DMS 273 (cell line): ENCODE data around the gene PSME3.

Experiments
- DNase-seq: peaks from one replicate; lab custom pipeline; 2025; ENCODE audit not compliant: unreplicated experiment; lab: John Stamatoyannopoulos, UW

The PSME3 gene

DNA sequence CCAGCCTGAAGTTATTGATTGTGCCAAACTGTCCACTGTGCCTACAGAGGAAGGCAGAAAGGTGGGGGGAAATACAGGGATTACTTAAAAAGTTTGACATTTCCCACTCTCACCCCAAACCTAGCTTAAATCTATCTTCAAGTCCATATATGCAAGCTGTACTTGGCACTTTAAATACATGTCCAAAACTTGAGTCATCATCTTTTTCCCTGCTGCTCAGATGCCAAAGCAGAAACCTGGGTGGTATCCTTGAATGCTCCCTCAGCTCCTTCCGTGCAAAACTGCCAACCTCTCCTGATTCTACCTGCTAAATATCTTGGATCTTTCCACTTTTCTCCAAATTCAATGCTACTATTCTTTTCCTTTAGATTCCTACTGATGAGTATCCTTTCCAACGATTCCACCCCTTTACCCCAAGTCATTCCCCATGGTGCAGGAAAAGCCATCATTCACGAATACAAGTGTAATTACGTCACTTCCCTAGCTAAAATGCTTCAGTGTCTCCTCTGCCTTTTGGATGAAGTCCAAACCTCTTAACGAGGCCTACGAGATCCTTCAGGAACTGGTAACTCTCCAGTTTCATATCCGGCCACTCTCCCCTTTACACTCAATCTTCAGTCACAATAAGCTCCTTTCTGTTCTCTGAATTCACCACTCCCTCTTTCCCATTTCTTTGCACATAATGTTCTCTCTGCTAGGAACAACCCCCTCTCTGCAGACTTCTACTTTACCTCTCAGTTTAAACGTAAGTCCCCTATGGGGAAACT, 18.4 kb upstream of the PSME3 start:
- no peak for DNase-seq

- no peak for DNase-seq
Observed at GRCh38 chr17:42817866-42818265, 15.3 kb upstream of the PSME3 start.

GRCh38 chr17:42818379-42818778, 14.8 kb upstream of the PSME3 start:
- no peak for DNase-seq

GRCh38 chr17:42819939-42820535, 13.2 kb upstream of the PSME3 start:
- DNase-seq: peak; percentile 85

DNA sequence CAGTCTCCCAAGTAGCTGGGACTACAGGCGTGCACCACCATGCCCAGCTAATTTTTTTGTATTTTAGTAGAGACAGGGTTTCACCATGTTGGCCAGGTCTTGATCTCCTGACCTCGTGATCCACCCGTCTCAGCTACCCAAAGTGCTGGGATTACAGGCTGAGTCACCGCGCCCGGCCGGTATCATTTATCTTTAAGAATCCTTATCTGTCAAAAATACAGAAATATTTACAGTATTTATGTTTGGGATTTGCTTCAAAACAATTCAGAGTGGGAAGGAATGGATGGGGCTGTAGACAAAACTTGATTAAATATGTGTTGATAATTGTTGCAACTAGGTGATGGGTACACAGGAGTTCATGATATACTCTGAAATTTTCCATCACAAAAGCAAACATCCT, 12.0 kb upstream of the PSME3 start:
- DNase-seq: no peak

GRCh38 chr17:42827472-42827871, 5.7 kb upstream of the PSME3 start:
- DNase-seq: no peak

- no peak for DNase-seq
Observed at GRCh38 chr17:42830971-42831370, 2.2 kb upstream of the PSME3 start.

- DNase-seq: no peak
Observed at GRCh38 chr17:42832213-42832933, 824 bp upstream of the PSME3 start.

DNA sequence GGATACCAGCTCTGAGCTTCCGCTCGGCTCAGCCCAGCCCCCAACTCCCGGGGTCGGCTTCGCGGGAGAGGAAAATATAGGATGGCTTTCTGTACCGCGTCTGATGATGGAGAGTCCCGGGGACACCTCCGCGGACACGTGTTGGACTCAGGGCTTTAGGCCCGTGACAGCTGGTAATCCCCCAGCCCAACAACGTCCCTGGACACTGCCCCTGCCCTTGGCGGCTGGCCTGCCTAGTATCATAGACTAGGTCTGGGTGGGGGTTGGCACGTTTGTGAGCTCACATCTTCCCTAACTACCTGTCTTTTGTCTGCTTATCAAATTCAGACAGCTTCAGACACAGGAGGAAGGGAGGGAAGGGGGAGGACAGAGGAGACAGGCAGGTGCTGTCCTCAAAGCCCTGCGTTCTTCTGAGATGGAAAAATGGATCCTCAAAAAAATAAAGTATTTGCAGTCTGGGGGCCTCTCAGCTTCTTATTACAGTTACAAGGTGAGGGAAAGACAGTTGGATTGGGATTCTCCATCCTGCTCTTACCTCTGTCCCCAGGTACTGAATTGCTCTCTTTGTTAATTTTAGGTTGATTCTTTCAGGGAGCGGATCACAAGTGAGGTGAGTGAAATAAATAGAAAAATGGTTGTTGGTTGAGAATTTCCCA, 698 bp downstream of the PSME3 start:
- peak; percentile 67 for DNase-seq

DNA sequence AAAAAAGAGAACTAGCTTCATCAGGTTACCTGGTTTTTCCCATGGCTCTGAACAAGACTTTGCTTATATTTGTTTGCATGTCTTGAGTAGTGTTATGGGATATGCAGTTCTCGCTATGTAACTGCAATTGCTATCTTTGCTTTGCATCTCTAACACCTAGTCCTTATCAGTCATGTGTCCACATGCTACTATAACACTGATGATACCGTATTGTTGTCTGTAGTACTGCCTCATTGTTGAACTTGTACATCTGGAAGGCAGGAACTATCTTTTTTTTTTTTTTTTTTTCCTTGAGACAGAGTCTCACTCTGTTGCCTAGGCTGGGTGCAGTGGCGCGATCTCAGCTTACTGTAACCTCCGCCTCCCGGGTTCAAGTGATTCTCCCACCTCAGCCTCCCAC, 2.5 kb downstream of the PSME3 start:
- no peak for DNase-seq

DNA sequence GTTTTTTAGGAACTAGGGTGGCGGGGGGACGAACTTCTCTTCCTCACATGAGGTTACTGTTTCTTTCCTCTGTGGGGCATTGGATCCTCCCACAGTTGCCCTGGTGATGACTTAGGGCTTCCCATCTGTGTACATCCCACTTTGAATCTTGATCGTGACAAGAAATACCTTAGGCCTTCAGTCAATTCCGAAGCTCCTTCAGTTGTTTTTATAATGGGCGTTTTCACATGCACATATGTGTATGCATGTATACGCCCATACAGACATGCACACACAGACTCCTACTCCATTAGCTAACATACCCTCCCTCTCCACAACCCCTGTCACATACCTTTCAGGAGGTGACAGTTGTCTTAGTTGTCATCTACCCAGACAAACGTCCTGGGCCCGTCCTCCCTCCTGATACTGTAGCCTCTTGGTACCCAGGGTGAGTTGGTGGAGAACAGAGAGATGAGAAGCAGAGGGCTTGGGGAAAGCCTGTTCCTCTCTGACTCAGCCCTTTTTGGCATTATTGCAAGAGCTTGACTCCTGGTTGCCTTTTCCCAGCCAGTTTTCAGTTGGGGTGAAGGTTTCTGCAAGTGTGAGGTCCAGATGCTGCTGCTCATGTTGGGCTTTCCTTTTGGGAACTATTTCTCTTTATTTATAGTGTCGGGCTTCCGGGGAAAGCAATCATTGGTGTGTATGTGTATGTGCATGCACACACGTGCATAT, 8.9 kb downstream of the PSME3 start:
- DNase-seq: no peak

- DNase-seq: peak; percentile 77
Observed at GRCh38 chr17:42843358-42843934, 10.2 kb downstream of the PSME3 start.

GRCh38 chr17:42844271-42844670, 11.1 kb downstream of the PSME3 start, which contains the start of gene AOC2:
Gene AOC2 (plus strand): TSS chr17:42844580. CDS start chr17:42844627, 47 bp downstream.
- DNase-seq: no peak

GRCh38 chr17:42844761-42845555, 11.8 kb downstream of the PSME3 start:
- no peak for DNase-seq

DNA sequence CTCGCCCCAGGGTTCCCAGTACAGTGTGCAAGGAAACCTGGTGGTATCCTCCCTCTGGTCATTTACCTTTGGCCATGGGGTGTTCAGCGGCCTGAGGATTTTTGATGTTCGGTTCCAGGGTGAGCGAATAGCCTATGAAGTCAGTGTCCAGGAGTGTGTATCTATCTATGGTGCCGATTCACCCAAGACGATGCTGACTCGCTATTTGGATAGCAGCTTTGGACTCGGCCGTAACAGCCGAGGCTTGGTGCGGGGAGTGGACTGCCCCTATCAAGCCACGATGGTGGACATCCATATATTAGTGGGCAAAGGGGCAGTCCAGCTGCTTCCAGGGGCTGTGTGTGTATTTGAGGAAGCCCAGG, 12.3 kb downstream of the PSME3 start:
- DNase-seq: no peak

GRCh38 chr17:42845918-42846593, 12.9 kb downstream of the PSME3 start:
- DNase-seq: no peak

DNA sequence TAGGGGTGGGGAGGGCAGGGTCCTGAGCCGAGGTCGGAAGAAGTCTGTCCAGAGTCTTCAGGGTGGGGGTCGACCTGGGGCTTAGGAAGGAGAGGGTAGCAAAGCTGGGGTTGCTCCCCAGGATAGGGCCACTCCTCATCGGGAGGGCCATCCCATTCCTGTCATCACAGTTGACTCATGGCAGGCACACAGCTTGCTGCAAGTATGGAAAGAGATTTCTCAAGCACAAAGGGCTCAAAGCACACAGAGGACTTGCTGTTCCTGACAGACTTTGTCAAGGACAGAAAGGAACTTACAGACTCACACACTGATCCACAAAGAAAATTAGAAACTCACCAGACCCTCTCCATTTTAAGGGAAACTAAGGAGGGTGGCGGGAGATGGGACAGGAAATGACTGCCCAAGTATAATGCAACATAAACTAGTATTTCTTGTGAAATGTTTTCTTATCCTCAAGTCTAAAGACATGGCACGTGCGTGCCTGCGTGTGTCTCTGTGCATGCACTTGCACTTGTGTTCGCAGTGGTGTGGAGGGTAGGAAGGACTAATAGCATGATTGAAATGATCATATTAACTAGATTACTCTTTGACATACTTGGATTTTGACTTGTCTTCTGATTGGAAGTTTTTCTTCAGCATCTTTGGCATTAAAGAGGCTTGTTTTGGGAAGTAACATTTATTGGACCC, 13.5 kb downstream of the PSME3 start:
- DNase-seq: peak; percentile 29

DNA sequence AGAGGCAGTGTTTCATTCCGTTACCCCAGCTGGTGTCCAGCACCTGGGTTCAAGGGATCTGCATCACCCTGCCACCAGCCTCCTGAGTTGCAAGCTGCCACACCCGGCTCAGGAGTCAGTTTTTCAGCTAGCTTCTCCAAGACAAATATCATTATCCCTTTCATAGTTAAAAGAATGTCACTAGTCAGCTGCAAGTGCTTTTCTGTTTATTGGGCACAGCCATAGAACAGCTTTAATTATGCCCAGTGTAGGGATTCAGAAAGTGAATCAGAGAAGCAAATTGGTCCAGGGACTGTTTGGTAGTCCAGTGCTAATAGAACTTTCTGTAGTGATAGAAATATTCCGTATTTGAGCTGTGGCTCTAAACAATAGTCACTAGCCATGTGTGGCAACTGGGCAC, 14.9 kb downstream of the PSME3 start:
- no peak for DNase-seq

DNA sequence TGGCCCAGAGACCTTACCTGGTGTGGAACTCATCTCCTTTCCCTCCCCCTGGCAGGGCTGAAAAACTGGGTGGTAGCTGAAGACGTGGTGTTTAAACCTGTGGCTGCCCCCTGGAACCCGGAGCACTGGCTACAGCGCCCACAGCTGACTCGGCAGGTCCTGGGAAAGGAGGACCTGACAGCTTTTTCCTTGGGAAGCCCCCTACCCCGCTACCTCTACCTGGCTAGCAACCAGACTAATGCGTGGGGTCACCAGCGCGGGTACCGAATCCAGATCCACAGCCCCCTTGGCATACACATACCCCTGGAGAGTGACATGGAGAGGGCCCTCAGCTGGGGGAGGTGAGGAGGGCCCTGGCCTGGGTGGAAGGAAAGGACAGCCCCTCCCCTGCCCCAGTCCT, 15.8 kb downstream of the PSME3 start:
- DNase-seq: no peak
